Measurements from ENCODE around the gene STC2.

The STC2 gene

DNA sequence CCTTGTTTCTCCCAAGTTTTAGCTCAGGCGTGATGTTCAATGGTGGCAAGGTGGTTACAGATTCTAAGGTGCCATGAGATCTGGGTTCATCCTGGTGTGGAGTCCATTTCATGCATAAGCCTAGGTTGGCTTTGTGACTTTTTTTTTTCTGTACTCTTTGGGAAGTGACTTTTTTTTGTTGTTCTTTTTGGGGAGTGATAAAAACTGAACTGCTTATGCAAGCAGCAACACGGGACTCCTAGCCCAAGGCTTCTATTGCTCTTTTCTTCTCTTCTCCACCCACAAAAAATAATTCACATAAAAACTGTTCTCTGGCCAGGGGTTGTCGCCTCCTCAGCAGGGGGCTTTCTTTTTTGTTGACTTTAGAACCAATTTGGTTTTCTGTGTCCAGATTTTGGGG is 15.4 kb downstream of the STC2 start:
- Histone ChIP-seq H3K9me3 (ENCODE audit: severe bottlenecking) (peaks cover under 1% of the 10 kb centered on the region), H3K4me1 (ENCODE audit: insufficient read depth, poor library complexity, severe bottlenecking) (peaks cover 11% of the 10 kb centered on the region), H3K27ac (ENCODE audit: poor library complexity, severe bottlenecking) (no peak overlapping the region), H3K4me3 (ENCODE audit: severe bottlenecking) (no peak overlapping the region), H3K36me3 (ENCODE audit: low read depth) (peaks cover 14% of the 10 kb centered on the region), H3K27me3 (ENCODE audit: insufficient read depth, poor library complexity, severe bottlenecking) (no peaks in the 10 kb centered on the region)
- TF ChIP-seq, protein P1, sequence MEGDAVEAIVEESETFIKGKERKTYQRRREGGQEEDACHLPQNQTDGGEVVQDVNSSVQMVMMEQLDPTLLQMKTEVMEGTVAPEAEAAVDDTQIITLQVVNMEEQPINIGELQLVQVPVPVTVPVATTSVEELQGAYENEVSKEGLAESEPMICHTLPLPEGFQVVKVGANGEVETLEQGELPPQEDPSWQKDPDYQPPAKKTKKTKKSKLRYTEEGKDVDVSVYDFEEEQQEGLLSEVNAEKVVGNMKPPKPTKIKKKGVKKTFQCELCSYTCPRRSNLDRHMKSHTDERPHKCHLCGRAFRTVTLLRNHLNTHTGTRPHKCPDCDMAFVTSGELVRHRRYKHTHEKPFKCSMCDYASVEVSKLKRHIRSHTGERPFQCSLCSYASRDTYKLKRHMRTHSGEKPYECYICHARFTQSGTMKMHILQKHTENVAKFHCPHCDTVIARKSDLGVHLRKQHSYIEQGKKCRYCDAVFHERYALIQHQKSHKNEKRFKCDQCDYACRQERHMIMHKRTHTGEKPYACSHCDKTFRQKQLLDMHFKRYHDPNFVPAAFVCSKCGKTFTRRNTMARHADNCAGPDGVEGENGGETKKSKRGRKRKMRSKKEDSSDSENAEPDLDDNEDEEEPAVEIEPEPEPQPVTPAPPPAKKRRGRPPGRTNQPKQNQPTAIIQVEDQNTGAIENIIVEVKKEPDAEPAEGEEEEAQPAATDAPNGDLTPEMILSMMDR (IDR thresholded peaks at IDR 0.05; ENCODE audit: poor library complexity, severe bottlenecking) = no peak
- DNase-seq (ENCODE audit: low spot score) (no peak), ATAC-seq (ENCODE audit: low read depth) (no peak)

- H3K27me3 ChIP-seq (ENCODE audit: insufficient read depth, poor library complexity, severe bottlenecking) = no peaks in the 10 kb centered on the region
- H3K36me3 ChIP-seq (ENCODE audit: low read depth) = peaks cover 5% of the 10 kb centered on the region
- TF ChIP-seq, protein P1 (IDR thresholded peaks at IDR 0.05; ENCODE audit: poor library complexity, severe bottlenecking) = no peak
- H3K27ac ChIP-seq (ENCODE audit: poor library complexity, severe bottlenecking) = no peak overlapping the region
- peaks cover 11% of the 10 kb centered on the region for H3K4me1 ChIP-seq (ENCODE audit: insufficient read depth, poor library complexity, severe bottlenecking)
- no peak overlapping the region for H3K4me3 ChIP-seq (ENCODE audit: severe bottlenecking)
- no peak for DNase-seq (ENCODE audit: low spot score)
- no peak for ATAC-seq (ENCODE audit: low read depth)
- H3K9me3 ChIP-seq (ENCODE audit: severe bottlenecking) = peaks cover 2% of the 10 kb centered on the region
These were observed 16.2 kb downstream of the STC2 start for GRCh38 chr5:173311818-173312585.

DNA sequence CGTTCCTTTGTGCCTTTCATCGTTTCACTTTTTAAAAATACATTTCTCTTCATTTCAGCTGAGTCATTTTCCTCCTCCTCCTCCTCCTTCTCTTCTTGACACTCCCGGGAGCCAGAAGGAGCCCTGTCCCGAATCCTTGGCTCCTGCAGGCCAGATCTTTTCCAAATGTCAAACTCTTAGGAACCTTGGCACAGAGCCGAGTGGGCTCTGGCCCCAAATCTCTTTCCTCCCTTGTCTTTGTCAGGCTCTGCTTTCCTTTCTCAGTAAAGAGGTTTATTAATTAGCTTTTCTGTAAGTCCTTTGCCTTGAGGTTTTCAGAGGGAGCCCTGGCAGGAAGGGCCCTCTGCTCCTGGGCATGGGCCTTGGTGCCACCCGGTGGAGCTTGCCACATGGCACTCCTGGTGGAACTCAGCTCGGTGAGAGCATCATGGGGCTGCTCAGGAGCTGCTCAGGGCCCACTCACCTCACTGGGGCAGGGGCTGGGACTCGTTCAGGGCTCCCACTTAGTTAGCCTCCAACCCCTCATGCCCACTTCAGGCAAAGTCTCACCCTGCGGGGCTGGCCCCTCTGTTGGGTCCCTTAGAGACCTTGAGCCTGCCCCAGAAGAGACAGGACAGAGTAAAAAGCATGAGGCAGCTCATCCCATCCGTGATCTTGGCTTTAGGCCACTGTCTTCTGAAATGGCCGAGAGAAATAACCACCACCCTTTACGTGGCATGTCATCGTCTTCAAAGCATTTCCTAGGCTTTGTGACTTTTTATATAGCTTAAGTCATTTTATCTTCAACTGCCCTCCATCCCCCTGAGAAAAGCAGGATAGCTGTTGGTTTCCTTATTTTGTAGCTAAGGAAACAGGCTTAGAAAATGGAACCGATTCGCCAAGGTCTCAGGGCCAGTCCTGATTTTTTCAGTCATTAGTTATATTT is 17.1 kb downstream of the STC2 start:
- no peak for DNase-seq (ENCODE audit: low spot score)
- Histone ChIP-seq H3K9me3 (ENCODE audit: severe bottlenecking) (peaks cover 2% of the 10 kb centered on the region), H3K4me1 (ENCODE audit: insufficient read depth, poor library complexity, severe bottlenecking) (peaks cover 5% of the 10 kb centered on the region), H3K27ac (ENCODE audit: poor library complexity, severe bottlenecking) (no peak overlapping the region), H3K4me3 (ENCODE audit: severe bottlenecking) (no peak overlapping the region), H3K36me3 (ENCODE audit: low read depth) (no peaks in the 10 kb centered on the region; the same call in 1 of the 2 replicates), H3K27me3 (ENCODE audit: insufficient read depth, poor library complexity, severe bottlenecking) (no peaks in the 10 kb centered on the region)
- TF ChIP-seq, protein P1 (IDR thresholded peaks at IDR 0.05; ENCODE audit: poor library complexity, severe bottlenecking) = no peak
- no peak for ATAC-seq (ENCODE audit: low read depth)

GRCh38 chr5:173310218-173310769 is 17.9 kb downstream of the STC2 start:
- Histone ChIP-seq H3K4me1 (ENCODE audit: insufficient read depth, poor library complexity, severe bottlenecking) (no peaks in the 10 kb centered on the region), H3K9me3 (ENCODE audit: severe bottlenecking) (peaks cover 2% of the 10 kb centered on the region), H3K36me3 (ENCODE audit: low read depth) (no peaks in the 10 kb centered on the region; the same call in 1 of the 2 replicates), H3K27ac (ENCODE audit: poor library complexity, severe bottlenecking) (no peak overlapping the region), H3K27me3 (ENCODE audit: insufficient read depth, poor library complexity, severe bottlenecking) (no peaks in the 10 kb centered on the region), H3K4me3 (ENCODE audit: severe bottlenecking) (no peak overlapping the region)
- ATAC-seq (ENCODE audit: low read depth) (no peak), DNase-seq (ENCODE audit: low spot score) (no peak)
- TF ChIP-seq, protein P1 (IDR thresholded peaks at IDR 0.05; ENCODE audit: poor library complexity, severe bottlenecking) = no peak
